ENCODE data around the gene DLG2. TPM values are rescaled to one million over a fixed set of nuclear protein-coding genes. Genes with fewer than 3 reads are reported as not detected.

The DLG2 gene
- total and polyA plus RNA-seq, 2 of the 8 experiments (the other 6 are each of a cell fraction or from before 2014, with no cell fraction given), result 1.7 to 14.3 TPM

DNA sequence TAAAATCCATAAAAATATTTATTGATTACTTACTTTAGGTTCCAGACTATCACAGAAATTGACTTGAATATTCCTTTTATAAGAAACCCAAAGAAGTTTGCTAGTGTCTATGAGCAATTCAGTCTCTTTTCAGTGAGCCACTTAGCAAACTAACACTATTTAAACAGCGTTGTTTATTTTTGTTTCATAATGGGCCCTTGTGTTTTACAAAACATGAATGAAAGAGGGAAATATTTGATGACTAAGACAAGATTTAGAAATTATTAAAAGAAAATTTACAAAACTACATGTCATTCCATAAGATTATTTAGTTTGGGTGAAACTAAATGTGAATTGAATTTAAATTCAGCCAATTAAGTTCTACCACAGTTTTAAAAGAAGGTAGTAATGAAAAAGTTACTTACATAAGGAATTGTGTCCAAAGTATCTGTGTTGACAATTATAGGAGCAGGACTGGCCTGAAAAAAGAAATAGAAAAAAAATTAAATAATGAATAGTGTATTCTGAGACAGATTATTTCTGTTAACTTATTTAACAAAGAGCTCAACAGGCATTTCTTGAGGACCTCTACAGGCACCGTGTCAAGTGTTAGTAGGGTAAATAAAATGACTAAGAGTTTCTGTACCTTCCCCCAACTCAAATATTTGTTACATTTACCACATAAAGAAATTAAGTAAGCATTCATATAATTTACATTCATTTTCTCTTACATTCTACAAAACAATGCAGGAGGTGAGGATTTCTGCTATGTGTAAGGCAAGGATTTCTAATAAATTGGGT is 1376.1 kb downstream of the DLG2 start (continued):
- TF ChIP-seq, protein P1, sequence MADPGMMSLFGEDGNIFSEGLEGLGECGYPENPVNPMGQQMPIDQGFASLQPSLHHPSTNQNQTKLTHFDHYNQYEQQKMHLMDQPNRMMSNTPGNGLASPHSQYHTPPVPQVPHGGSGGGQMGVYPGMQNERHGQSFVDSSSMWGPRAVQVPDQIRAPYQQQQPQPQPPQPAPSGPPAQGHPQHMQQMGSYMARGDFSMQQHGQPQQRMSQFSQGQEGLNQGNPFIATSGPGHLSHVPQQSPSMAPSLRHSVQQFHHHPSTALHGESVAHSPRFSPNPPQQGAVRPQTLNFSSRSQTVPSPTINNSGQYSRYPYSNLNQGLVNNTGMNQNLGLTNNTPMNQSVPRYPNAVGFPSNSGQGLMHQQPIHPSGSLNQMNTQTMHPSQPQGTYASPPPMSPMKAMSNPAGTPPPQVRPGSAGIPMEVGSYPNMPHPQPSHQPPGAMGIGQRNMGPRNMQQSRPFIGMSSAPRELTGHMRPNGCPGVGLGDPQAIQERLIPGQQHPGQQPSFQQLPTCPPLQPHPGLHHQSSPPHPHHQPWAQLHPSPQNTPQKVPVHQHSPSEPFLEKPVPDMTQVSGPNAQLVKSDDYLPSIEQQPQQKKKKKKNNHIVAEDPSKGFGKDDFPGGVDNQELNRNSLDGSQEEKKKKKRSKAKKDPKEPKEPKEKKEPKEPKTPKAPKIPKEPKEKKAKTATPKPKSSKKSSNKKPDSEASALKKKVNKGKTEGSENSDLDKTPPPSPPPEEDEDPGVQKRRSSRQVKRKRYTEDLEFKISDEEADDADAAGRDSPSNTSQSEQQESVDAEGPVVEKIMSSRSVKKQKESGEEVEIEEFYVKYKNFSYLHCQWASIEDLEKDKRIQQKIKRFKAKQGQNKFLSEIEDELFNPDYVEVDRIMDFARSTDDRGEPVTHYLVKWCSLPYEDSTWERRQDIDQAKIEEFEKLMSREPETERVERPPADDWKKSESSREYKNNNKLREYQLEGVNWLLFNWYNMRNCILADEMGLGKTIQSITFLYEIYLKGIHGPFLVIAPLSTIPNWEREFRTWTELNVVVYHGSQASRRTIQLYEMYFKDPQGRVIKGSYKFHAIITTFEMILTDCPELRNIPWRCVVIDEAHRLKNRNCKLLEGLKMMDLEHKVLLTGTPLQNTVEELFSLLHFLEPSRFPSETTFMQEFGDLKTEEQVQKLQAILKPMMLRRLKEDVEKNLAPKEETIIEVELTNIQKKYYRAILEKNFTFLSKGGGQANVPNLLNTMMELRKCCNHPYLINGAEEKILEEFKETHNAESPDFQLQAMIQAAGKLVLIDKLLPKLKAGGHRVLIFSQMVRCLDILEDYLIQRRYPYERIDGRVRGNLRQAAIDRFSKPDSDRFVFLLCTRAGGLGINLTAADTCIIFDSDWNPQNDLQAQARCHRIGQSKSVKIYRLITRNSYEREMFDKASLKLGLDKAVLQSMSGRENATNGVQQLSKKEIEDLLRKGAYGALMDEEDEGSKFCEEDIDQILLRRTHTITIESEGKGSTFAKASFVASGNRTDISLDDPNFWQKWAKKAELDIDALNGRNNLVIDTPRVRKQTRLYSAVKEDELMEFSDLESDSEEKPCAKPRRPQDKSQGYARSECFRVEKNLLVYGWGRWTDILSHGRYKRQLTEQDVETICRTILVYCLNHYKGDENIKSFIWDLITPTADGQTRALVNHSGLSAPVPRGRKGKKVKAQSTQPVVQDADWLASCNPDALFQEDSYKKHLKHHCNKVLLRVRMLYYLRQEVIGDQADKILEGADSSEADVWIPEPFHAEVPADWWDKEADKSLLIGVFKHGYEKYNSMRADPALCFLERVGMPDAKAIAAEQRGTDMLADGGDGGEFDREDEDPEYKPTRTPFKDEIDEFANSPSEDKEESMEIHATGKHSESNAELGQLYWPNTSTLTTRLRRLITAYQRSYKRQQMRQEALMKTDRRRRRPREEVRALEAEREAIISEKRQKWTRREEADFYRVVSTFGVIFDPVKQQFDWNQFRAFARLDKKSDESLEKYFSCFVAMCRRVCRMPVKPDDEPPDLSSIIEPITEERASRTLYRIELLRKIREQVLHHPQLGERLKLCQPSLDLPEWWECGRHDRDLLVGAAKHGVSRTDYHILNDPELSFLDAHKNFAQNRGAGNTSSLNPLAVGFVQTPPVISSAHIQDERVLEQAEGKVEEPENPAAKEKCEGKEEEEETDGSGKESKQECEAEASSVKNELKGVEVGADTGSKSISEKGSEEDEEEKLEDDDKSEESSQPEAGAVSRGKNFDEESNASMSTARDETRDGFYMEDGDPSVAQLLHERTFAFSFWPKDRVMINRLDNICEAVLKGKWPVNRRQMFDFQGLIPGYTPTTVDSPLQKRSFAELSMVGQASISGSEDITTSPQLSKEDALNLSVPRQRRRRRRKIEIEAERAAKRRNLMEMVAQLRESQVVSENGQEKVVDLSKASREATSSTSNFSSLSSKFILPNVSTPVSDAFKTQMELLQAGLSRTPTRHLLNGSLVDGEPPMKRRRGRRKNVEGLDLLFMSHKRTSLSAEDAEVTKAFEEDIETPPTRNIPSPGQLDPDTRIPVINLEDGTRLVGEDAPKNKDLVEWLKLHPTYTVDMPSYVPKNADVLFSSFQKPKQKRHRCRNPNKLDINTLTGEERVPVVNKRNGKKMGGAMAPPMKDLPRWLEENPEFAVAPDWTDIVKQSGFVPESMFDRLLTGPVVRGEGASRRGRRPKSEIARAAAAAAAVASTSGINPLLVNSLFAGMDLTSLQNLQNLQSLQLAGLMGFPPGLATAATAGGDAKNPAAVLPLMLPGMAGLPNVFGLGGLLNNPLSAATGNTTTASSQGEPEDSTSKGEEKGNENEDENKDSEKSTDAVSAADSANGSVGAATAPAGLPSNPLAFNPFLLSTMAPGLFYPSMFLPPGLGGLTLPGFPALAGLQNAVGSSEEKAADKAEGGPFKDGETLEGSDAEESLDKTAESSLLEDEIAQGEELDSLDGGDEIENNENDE (IDR thresholded peaks at IDR 0.05; ENCODE audit: insufficient replicate concordance, low read length), result no peak
- TF ChIP-seq BCL11A (IDR thresholded peaks at IDR 0.05; ENCODE audit: low read depth in 2 of 2, low read length in 2 of 2), result no peak
- TF ChIP-seq JUND (IDR thresholded peaks at IDR 0.05; ENCODE audit: low read length), result no peak
- no peak for TF ChIP-seq FOSL1 (IDR thresholded peaks at IDR 0.05; ENCODE audit: insufficient read depth, low read depth, low read length)
- TF ChIP-seq KDM4A (IDR thresholded peaks at IDR 0.05; ENCODE audit: low read depth, low read length, severe bottlenecking), result no peak
- TF ChIP-seq ZNF274 (IDR thresholded peaks at IDR 0.05; ENCODE audit: borderline replicate concordance, extremely low read depth, low read length), result no peak
- TF ChIP-seq TAF7 (optimal IDR thresholded peaks at IDR 0.05; ENCODE audit: borderline replicate concordance, low read depth, low read length), result no peak
- TF ChIP-seq SIN3A (conservative IDR thresholded peaks at IDR 0.05 in 1 of 2, IDR thresholded peaks at IDR 0.05 in 1 of 2; ENCODE audit: low read depth in 1 of 2, low read length in 2 of 2), result no peak
